Measurements from ENCODE around the gene SCT. TPM values are rescaled to one million over a fixed set of nuclear protein-coding genes. Genes with fewer than 3 reads are reported as not detected.

Gene SCT
- total and polyA plus RNA-seq, 2 of the 8 experiments (the other 6 are each of a cell fraction or from before 2014, with no cell fraction given), result 1.7 to 2.0 TPM

DNA sequence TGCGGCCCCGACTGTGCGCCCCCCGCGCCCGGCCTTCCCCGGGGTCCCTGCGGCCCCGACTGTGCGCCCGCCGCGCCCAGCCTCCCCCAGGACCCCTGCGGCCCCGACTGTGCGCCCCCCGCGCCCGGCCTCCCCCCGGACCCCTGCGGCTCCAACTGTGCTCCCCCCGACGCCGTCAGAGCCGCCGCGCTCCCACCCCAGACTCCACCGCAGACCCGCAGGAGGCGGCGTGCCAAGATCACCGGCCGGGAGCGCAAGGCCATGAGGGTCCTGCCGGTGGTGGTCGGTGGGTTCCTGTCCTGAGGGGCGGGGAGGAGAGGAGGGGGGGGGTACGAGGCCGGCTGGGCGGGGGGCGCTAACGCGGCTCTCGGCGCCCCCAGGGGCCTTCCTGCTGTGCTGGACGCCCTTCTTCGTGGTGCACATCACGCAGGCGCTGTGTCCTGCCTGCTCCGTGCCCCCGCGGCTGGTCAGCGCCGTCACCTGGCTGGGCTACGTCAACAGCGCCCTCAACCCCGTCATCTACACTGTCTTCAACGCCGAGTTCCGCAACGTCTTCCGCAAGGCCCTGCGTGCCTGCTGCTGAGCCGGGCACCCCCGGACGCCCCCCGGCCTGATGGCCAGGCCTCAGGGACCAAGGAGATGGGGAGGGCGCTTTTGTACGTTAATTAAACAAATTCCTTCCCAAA, 13.2 kb upstream of the SCT start:
- peaks cover 0 to 3% (median 0%) of the 10 kb centered on the region in 4 experiments; a peak in 1 of 8 replicates for H3K36me3 ChIP-seq (ENCODE audit: control insufficient read depth in 2 of 4, insufficient read depth in 4 of 4, low read length in 3 of 4)
- H3K4me2 ChIP-seq (ENCODE audit: insufficient read depth in 1 of 2, low read depth in 2 of 2, low read length in 2 of 2), result peak overlapping the region; percentile 44 to 91
- H3K79me1 ChIP-seq (ENCODE audit: low read depth, low read length), result no peaks in the 10 kb centered on the region
- FAIRE-seq, result no peak
- no peak overlapping the region for H4K5ac ChIP-seq (ENCODE audit: insufficient read length, low read depth, low read length)
- H3K4ac ChIP-seq (replicated peaks; ENCODE audit: insufficient read length, low read depth, low read length), result peak overlapping the region; percentile 53
- H3K9me3 ChIP-seq (ENCODE audit: insufficient read depth in 2 of 2, low read depth in 1 of 2, low read length in 1 of 2), result no peaks in the 10 kb centered on the region; a peak in 1 of 4 replicates
- no peak overlapping the region for H4K91ac ChIP-seq (replicated peaks; ENCODE audit: insufficient read length, low read length)
- POLR2A ChIA-PET (ENCODE audit: partially characterized antibody), result interaction anchor here (1.1 to 2.7 kb wide), 11 partner anchors 11 to 149 kb away, joined by 3 to 10 read pairs (median 6); partner anchors contain the start of gene TALDO1
- H3K23ac ChIP-seq (ENCODE audit: insufficient read length), result no peak overlapping the region
- CTCF ChIA-PET (ENCODE audit: partially characterized antibody), result interaction anchor here (0.7 to 1.8 kb wide), 4 partner anchors 15 to 116 kb away, joined by 3 to 4 read pairs (median 3); no protein-coding TSS in a partner anchor
- peak overlapping the region in 2 of 4 experiments; percentile 36 to 60; a peak in 3 of 8 replicates for H3K4me3 ChIP-seq (ENCODE audit: extremely low read depth in 1 of 4, insufficient read depth in 2 of 4, low read depth in 3 of 4, low read length in 4 of 4)
- H3K79me2 ChIP-seq (ENCODE audit: control insufficient read depth in 1 of 2, insufficient read depth in 2 of 2, low read length in 2 of 2), result no peaks in the 10 kb centered on the region
- H3K27me3 ChIP-seq (replicated peaks in 1 of 4; ENCODE audit: control insufficient read depth in 3 of 4, extremely low read depth in 1 of 4, insufficient read depth in 3 of 4, low read length in 3 of 4), result peaks cover 21 to 47% (median 42%) of the 10 kb centered on the region in 4 experiments
- H2BK15ac ChIP-seq (ENCODE audit: low read length), result no peak overlapping the region
- no peak overlapping the region for H3K56ac ChIP-seq (replicated peaks; ENCODE audit: insufficient read length, low read depth, low read length)
- no peak overlapping the region for H3K27ac ChIP-seq (ENCODE audit: low read depth, low read length)
- H3K9ac ChIP-seq (replicated peaks in 1 of 4; ENCODE audit: extremely low read depth in 1 of 4, low read depth in 3 of 4, low read length in 3 of 4), result no peak overlapping the region
- peak in 1 of 2 experiments; percentile 63 for DNase-seq (ENCODE audit: low read depth in 1 of 2, low spot score in 2 of 2)
- H3K4me1 ChIP-seq (replicated peaks in 1 of 4; ENCODE audit: control insufficient read depth in 3 of 4, insufficient read depth in 4 of 4, low read length in 3 of 4), result peaks cover 0 to 30% (median 20%) of the 10 kb centered on the region in 4 experiments; a peak in 6 of 7 replicates
- no peak overlapping the region for H3K14ac ChIP-seq (ENCODE audit: insufficient read length)
- no peak overlapping the region for H2BK5ac ChIP-seq (ENCODE audit: low read depth, low read length)
- H3K18ac ChIP-seq (ENCODE audit: extremely low read depth, low read length), result peak overlapping the region; percentile 60; the same call in 1 of the 2 replicates
- peak; percentile 86 for TF ChIP-seq CREB1 (IDR thresholded peaks at IDR 0.05)
- peak; percentile 74; the same call in 1 of the 2 replicates for TF ChIP-seq POLR2AphosphoS5 (IDR thresholded peaks at IDR 0.05; ENCODE audit: low read depth, low read length)
- no peak for TF ChIP-seq MAFK (IDR thresholded peaks at IDR 0.05; ENCODE audit: low read depth, low read length)
- no peak for TF ChIP-seq TBP (IDR thresholded peaks at IDR 0.05; ENCODE audit: low read depth, low read length)
- no peak for TF ChIP-seq TAF7 (optimal IDR thresholded peaks at IDR 0.05; ENCODE audit: borderline replicate concordance, low read depth, low read length)
- TF ChIP-seq SP1 (IDR thresholded peaks at IDR 0.05; ENCODE audit: low read depth, low read length), result no peak
- TF ChIP-seq EZH2 (IDR thresholded peaks at IDR 0.05; ENCODE audit: low read depth, low read length, severe bottlenecking), result peak; percentile 4
- no peak for TF ChIP-seq NANOG (IDR thresholded peaks at IDR 0.05; ENCODE audit: insufficient read depth, low read depth, low read length, poor library complexity, severe bottlenecking)
- peaks cover 0 to 5% of the 10 kb centered on the region in 2 experiments for H4K20me1 ChIP-seq (replicated peaks in 1 of 2; ENCODE audit: control insufficient read depth in 1 of 2, insufficient read depth in 2 of 2, low read length in 2 of 2)
- no peak overlapping the region for H2BK20ac ChIP-seq (ENCODE audit: low read length)
- H2AK5ac ChIP-seq (ENCODE audit: low read depth, low read length), result no peak overlapping the region
- H2AFZ ChIP-seq (ENCODE audit: low read length), result no peak overlapping the region
- H3K23me2 ChIP-seq (ENCODE audit: low read depth, low read length), result peaks cover 21% of the 10 kb centered on the region; the same call in 1 of the 2 replicates
- no peak overlapping the region; the same call in 1 of the 2 replicates for H2BK12ac ChIP-seq (ENCODE audit: low read depth, low read length)
- WGBS, 2 experiments (ENCODE audit: extremely low coverage in 1 of 2, insufficient coverage in 1 of 2, insufficient read length in 1 of 2, insufficient replicate concordance in 2 of 2, low coverage in 1 of 2, low lambda C conversion rate in 2 of 2, missing lambda C conversion rate in 1 of 2), result 26% methylated on average over 34 of the region's 69 CpGs; no CpG with 5 or more reads in 1 of the 2 experiments
- peak overlapping the region; percentile 57 for H4K8ac ChIP-seq (ENCODE audit: extremely low read depth, insufficient read depth, low read length)
- H2BK120ac ChIP-seq (replicated peaks; ENCODE audit: low read depth, low read length), result no peak overlapping the region
